Right atrium auricular region (tissue), 2 donors: ENCODE data around the gene LRCH2. TPM values are rescaled to one million over a fixed set of nuclear protein-coding genes. Genes with fewer than 3 reads are reported as not detected.
A peak's percentile ranks its signal among the peaks of the same experiment; 100 is the strongest.

Experiments used
- DNase-seq: peaks from one replicate; pipeline ENCODE4 v3.0.0-alpha.2; 2019; ENCODE audit warnings: low spot score
- H3K27ac ChIP-seq, 2 donors: fragments of 200-600 bp; sonication (generic); 1 replicate in 1 of 2; 2 replicates in 1 of 2; pipeline ENCODE4 v1.5.1; 2016 to 2019
- H3K27me3 ChIP-seq, 2 donors: fragments of 200-600 bp; sonication (generic); one replicate each; pipeline versions ENCODE4 v1.5.1 to v1.6.0; 2017 to 2019
- H3K36me3 ChIP-seq: fragments of 200-600 bp; sonication (generic); one replicate; pipeline ENCODE4 v1.5.1; 2016
- H3K4me1 ChIP-seq, 2 donors: fragments of 200-600 bp; sonication (generic); one replicate each; pipeline versions ENCODE4 v1.5.1 to v1.6.0; 2017 to 2019
- H3K4me3 ChIP-seq, 2 donors: fragments of 200-600 bp; sonication (generic); 1 replicate in 1 of 2; 2 replicates in 1 of 2; pipeline ENCODE4 v1.5.1; 2017 to 2019; ENCODE audit warnings: mild to moderate bottlenecking in 1 of 2, moderate library complexity in 1 of 2
- H3K9me3 ChIP-seq, 2 donors: fragments of 200-600 bp; sonication (generic); one replicate each; pipeline ENCODE4 v1.5.1; 2019
- CTCF ChIP-seq, 2 donors: fragments of 200-600 bp; sonication (generic); IDR thresholded peaks; one replicate each; pipeline ENCODE4 v1.5.1; 2019; ENCODE audit warnings: antibody characterized with exemption in 2 of 2
- total RNA-seq, 2 donors: library from RNA; depleted of rRNA; stranded (reverse); fragments of >200 nt; gene quantifications; one replicate each; pipeline ENCODE4 v1.1.0, GENCODE V29; 2016

LRCH2 gene
- total RNA-seq, 2 donors from 2014 or later = 4.9 to 6.0 TPM

- no peaks in the 10 kb centered on the region for H3K36me3 ChIP-seq
- no peaks in the 10 kb centered on the region for H3K4me1 ChIP-seq
- TF ChIP-seq CTCF (IDR thresholded peaks at IDR 0.05) = no peak
- no peak overlapping the region for H3K4me3 ChIP-seq
- DNase-seq = no peak
- no peaks in the 10 kb centered on the region for H3K9me3 ChIP-seq
- no peak overlapping the region for H3K27ac ChIP-seq
- H3K27me3 ChIP-seq = no peaks in the 10 kb centered on the region
These were observed 49.9 kb downstream of the LRCH2 start for GRCh38 chrX:115183980-115184379.

GRCh38 chrX:115178473-115178872 is 55.4 kb downstream of the LRCH2 start:
- no peaks in the 10 kb centered on the region for H3K36me3 ChIP-seq
- no peaks in the 10 kb centered on the region for H3K9me3 ChIP-seq
- no peaks in the 10 kb centered on the region for H3K4me1 ChIP-seq
- DNase-seq = no peak
- H3K4me3 ChIP-seq = no peak overlapping the region
- no peaks in the 10 kb centered on the region for H3K27me3 ChIP-seq
- no peak overlapping the region for H3K27ac ChIP-seq
- TF ChIP-seq CTCF (IDR thresholded peaks at IDR 0.05) = no peak

GRCh38 chrX:115177932-115178331 is 56.0 kb downstream of the LRCH2 start:
- DNase-seq = no peak
- H3K4me3 ChIP-seq = no peak overlapping the region
- no peaks in the 10 kb centered on the region for H3K9me3 ChIP-seq
- no peak overlapping the region for H3K27ac ChIP-seq
- no peak for TF ChIP-seq CTCF (IDR thresholded peaks at IDR 0.05)
- H3K27me3 ChIP-seq = no peaks in the 10 kb centered on the region
- no peaks in the 10 kb centered on the region for H3K4me1 ChIP-seq
- no peaks in the 10 kb centered on the region for H3K36me3 ChIP-seq

GRCh38 chrX:115174548-115174947 is 59.3 kb downstream of the LRCH2 start:
- no peak for DNase-seq
- H3K4me1 ChIP-seq = no peaks in the 10 kb centered on the region
- no peak for TF ChIP-seq CTCF (IDR thresholded peaks at IDR 0.05)
- no peaks in the 10 kb centered on the region for H3K9me3 ChIP-seq
- H3K27me3 ChIP-seq = no peaks in the 10 kb centered on the region
- no peak overlapping the region for H3K27ac ChIP-seq
- H3K4me3 ChIP-seq = no peak overlapping the region
- no peaks in the 10 kb centered on the region for H3K36me3 ChIP-seq

- no peak for TF ChIP-seq CTCF (IDR thresholded peaks at IDR 0.05)
- Histone ChIP-seq H3K27ac (no peak overlapping the region), H3K9me3 (no peaks in the 10 kb centered on the region), H3K27me3 (no peaks in the 10 kb centered on the region), H3K4me1 (no peaks in the 10 kb centered on the region), H3K4me3 (no peak overlapping the region), H3K36me3 (no peaks in the 10 kb centered on the region)
- DNase-seq = no peak
These were observed 60.7 kb downstream of the LRCH2 start for GRCh38 chrX:115173181-115173580.

- Histone ChIP-seq H3K4me3 (no peak overlapping the region), H3K4me1 (no peaks in the 10 kb centered on the region), H3K9me3 (no peaks in the 10 kb centered on the region), H3K36me3 (no peaks in the 10 kb centered on the region), H3K27ac (no peak overlapping the region), H3K27me3 (no peaks in the 10 kb centered on the region)
- peak; percentile 27 to 63 for TF ChIP-seq CTCF (IDR thresholded peaks at IDR 0.05)
- no peak for DNase-seq
These were observed 86.7 kb downstream of the LRCH2 start for GRCh38 chrX:115147220-115147619.
